Pancreas (tissue), 10 donors: ENCODE results near the gene BBS1. TPM values are rescaled to one million over a fixed set of nuclear protein-coding genes. Genes with fewer than 3 reads are reported as not detected.
A peak's percentile ranks its signal among the peaks of the same experiment; 100 is the strongest.

Experiments
- ATAC-seq, 4 donors: fragments of 200-7000 bp; cut with Tn5 transposase; one replicate each; pipeline versions ENCODE4 v1.8.0 to v1.9.1; 2020; ENCODE audit warnings: mild to moderate bottlenecking in 4 of 4, moderate library complexity in 4 of 4
- DNase-seq, 6 donors: peaks; one replicate each; pipeline ENCODE4 v3.0.0-alpha.2; 2020
- FAIRE-seq: peaks from 2 replicates; lab custom pipeline; 2012; peaks lifted over from hg19 to GRCh38; lab: Jason Lieb, UNC
- H3K27ac ChIP-seq, 4 donors: fragments of 200-600 bp; sonication (generic); 1 replicate in 3 of 4; 2 replicates in 1 of 4; pipeline versions ENCODE4 v1.5.0 to v1.8.0; 2020
- H3K27me3 ChIP-seq, 4 donors: fragments of 200-600 bp; one replicate each; pipeline ENCODE4 v1.8.0; 2021
- H3K36me3 ChIP-seq, 3 donors: fragments of 200-600 bp; sonication (generic) in 1 of 3; one replicate each; pipeline versions ENCODE4 v1.5.0 to v1.8.0; 2020 to 2021
- H3K4me1 ChIP-seq, 3 donors: fragments of 200-600 bp; one replicate each; pipeline ENCODE4 v1.8.0; 2021
- H3K4me3 ChIP-seq, 4 donors: fragments of 200-600 bp; sonication (generic) in 2 of 4; one replicate each; pipeline versions ENCODE4 v1.5.0 to v1.8.0; 2020 to 2021
- H3K9me3 ChIP-seq, 4 donors: fragments of 200-600 bp; one replicate each; pipeline ENCODE4 v1.8.0; 2021
- CTCF ChIP-seq, 4 donors: fragments of 200-600 bp; sonication (generic) in 3 of 4; IDR thresholded peaks; one replicate each; pipeline versions ENCODE4 v1.5.0 to v1.8.0; 2021; ENCODE audit warnings: antibody characterized with exemption in 4 of 4
- WGBS, 2 donors: extraction: QIAGEN DNeasy Blood & Tissue Kit; methylation state at CpG; one replicate each; pipeline ENCODE4 v1.1.7; 2013; 5-methylcytosine and 5-hydroxymethylcytosine counted together
- intact Hi-C, 3 donors: fragments of 100-400 bp; cut with DNase I; formaldehyde crosslinking; loops; one replicate each; pipeline versions ENCODE4 v1.11.1 to v1.14.2; 2022
- polyA plus RNA-seq, 2 donors: library from polyadenylated mRNA; stranded (reverse); fragments of 200-250 nt; gene quantifications; one replicate each; pipeline ENCODE4 v1.2.3, GENCODE V29; 2013
- total RNA-seq, 6 donors: library from RNA; stranded (reverse); fragmentation: NEBNext Ultra II Directional in 4 of 6; extraction: Animal tissue kit (Norgen Biotek cat#: 25700) in 4 of 6; gene quantifications; one replicate each; pipeline versions ENCODE4 v1.2.1 to v1.2.4, GENCODE V29; 2021 to 2023
- donor health status: healthy with polysubstance abuse.
- donor health status: DM: no; HTN: no; CAD: no; lungs with moderate emphysema.
- donor health status: DM: no; HTN: no; CAD: no.
- donor health status: control.
- donor health status: control.
- donor health status: Bipolar disorder and iron deficiency.
- donor health status: DM: yes; HTN: yes; CAD: no.
- donor health status: DM: no; HTN: no; CAD: no.
- donor health status: DM: no; HTN: no; CAD: no.
- donor health status: DM: yes; HTN: yes; CAD: no.

Gene BBS1
- total and polyA plus RNA-seq, 8 donors = 19.1 to 31.9 (median 22.1) TPM

- intact Hi-C loops = no loop called here
- Histone ChIP-seq H3K4me3 (no peak overlapping the region), H3K9me3 (no peaks in the 10 kb centered on the region), H3K27ac (no peak overlapping the region), H3K36me3 (peaks cover 0 to 13% (median 0%) of the 10 kb centered on the region in 3 donors), H3K27me3 (no peaks in the 10 kb centered on the region), H3K4me1 (no peaks in the 10 kb centered on the region)
- DNase-seq (no peak), ATAC-seq (peak in 1 of 4 donors; percentile 12), FAIRE-seq (no peak)
- 93 to 98% methylated on average over 17 of the region's 17 CpGs for WGBS, 2 donors
- TF ChIP-seq CTCF (IDR thresholded peaks at IDR 0.05) = no peak
Measured at GRCh38 chr11:66495401-66495854, 15.0 kb upstream of the BBS1 start.

- ATAC-seq (no peak), FAIRE-seq (no peak), DNase-seq (peak in 1 of 6 donors; percentile 62)
- H3K9me3 ChIP-seq = no peaks in the 10 kb centered on the region
- H3K4me3 ChIP-seq = no peak overlapping the region
- H3K27ac ChIP-seq = no peak overlapping the region
- intact Hi-C loops = no loop called here
- H3K36me3 ChIP-seq = peaks cover 0 to 14% (median 0%) of the 10 kb centered on the region in 3 donors
- no peak for TF ChIP-seq CTCF (IDR thresholded peaks at IDR 0.05)
- no peaks in the 10 kb centered on the region for H3K4me1 ChIP-seq
- no peaks in the 10 kb centered on the region for H3K27me3 ChIP-seq
- 96 to 97% methylated on average over 16 of the region's 16 CpGs for WGBS, 2 donors
Measured at GRCh38 chr11:66497206-66497605, 13.2 kb upstream of the BBS1 start.

GRCh38 chr11:66498506-66498905 lies 11.9 kb upstream of the BBS1 start:
- intact Hi-C loops = no loop called here
- FAIRE-seq = no peak
- WGBS, 2 donors = 92 to 95% methylated on average over 5 of the region's 5 CpGs
- DNase-seq = peak in 1 of 6 donors; percentile 5
- Histone ChIP-seq H3K36me3 (peaks cover 0 to 7% (median 0%) of the 10 kb centered on the region in 3 donors), H3K4me1 (no peaks in the 10 kb centered on the region), H3K4me3 (no peak overlapping the region), H3K27me3 (no peaks in the 10 kb centered on the region), H3K27ac (no peak overlapping the region), H3K9me3 (no peaks in the 10 kb centered on the region)
- no peak for TF ChIP-seq CTCF (IDR thresholded peaks at IDR 0.05)
- ATAC-seq = no peak

- Histone ChIP-seq H3K27me3 (no peaks in the 10 kb centered on the region), H3K9me3 (no peaks in the 10 kb centered on the region), H3K4me1 (no peaks in the 10 kb centered on the region), H3K36me3 (peaks cover 0 to 2% (median 0%) of the 10 kb centered on the region in 3 donors), H3K4me3 (no peak overlapping the region), H3K27ac (no peak overlapping the region)
- intact Hi-C loops = no loop called here
- ATAC-seq = no peak
- no peak for FAIRE-seq
- WGBS, 2 donors = 0 to 89% methylated on average over 1 of the region's 1 CpG
- TF ChIP-seq CTCF (IDR thresholded peaks at IDR 0.05) = no peak
- DNase-seq = no peak
Measured at GRCh38 chr11:66505276-66505816, 5.1 kb upstream of the BBS1 start.

- peaks cover 0 to 13% (median 6%) of the 10 kb centered on the region in 3 donors for H3K4me1 ChIP-seq
- H3K4me3 ChIP-seq = no peak overlapping the region
- no peak overlapping the region for H3K27ac ChIP-seq
- H3K36me3 ChIP-seq = no peaks in the 10 kb centered on the region
- H3K9me3 ChIP-seq = no peaks in the 10 kb centered on the region
- no peaks in the 10 kb centered on the region for H3K27me3 ChIP-seq
- intact Hi-C loops = no loop called here
- ATAC-seq = no peak
- no peak for TF ChIP-seq CTCF (IDR thresholded peaks at IDR 0.05)
- no peak for DNase-seq
- no peak for FAIRE-seq
- WGBS, 2 donors = 86 to 90% methylated on average over 7 of the region's 7 CpGs
Measured at GRCh38 chr11:66509131-66509561, 1.3 kb upstream of the BBS1 start.
